K562 (cell line): Measurements from ENCODE around the gene P2RY8. TPM values are rescaled to one million over a fixed set of nuclear protein-coding genes. Genes with fewer than 3 reads are reported as not detected.

Experiments used
- ATAC-seq: fragments of 200-7000 bp; cut with Tn5 transposase; 3 replicates; pipeline ENCODE4 v1.9.1; 2020; ENCODE audit warnings: moderate library complexity
- BruUV-seq: library from RNA; stranded (reverse); fragments of 400-500 nt; replicated peaks from 2 replicates; lab custom pipeline; 2021; lab: Mats Ljungman, UMichigan
- CTCF ChIA-PET: fragments of 300-600 bp; formaldehyde crosslinking; extraction: SDS; loops from one replicate; lab custom pipeline; 2021; ENCODE audit warnings: low intra/inter-chr PET ratio; lab: Yijun Ruan, JAX
- POLR2A ChIA-PET: fragments of 300-600, 350-650 bp; sonication (Branson Sonifier 250); formaldehyde crosslinking; extraction: SDS; loops from one replicate; lab custom pipeline; 2021; ENCODE audit warnings: antibody characterized with exemption, inconsistent platforms; lab: Yijun Ruan, JAX
- DNase-seq, 4 experiments: peaks; one replicate each; pipeline versions ENCODE4 v3.0.0 to v3.0.0-alpha.2; 2011 to 2018; ENCODE audit warnings: low spot score in 3 of 4, mixed read lengths in 3 of 4; ENCODE audit errors: extremely low read depth in 1 of 4
- FAIRE-seq: peaks from 2 replicates; lab custom pipeline; 2011; peaks lifted over from hg19 to GRCh38; lab: Jason Lieb, UNC
- H2AFZ ChIP-seq: 2 replicates; pipeline ENCODE4 v1.6.0; 2011; ENCODE audit warnings: low read depth, low read length, control low read depth, inconsistent platforms
- H3K27ac ChIP-seq: fragments of 200-600 bp; 3 replicates; pipeline ENCODE4 v1.8.0; 2011; ENCODE audit warnings: low read depth, mild to moderate bottlenecking, control low read depth, inconsistent platforms, low read length, moderate library complexity, mixed read lengths; ENCODE audit errors: extremely low read depth
- H3K27me3 ChIP-seq, 2 experiments: fragments of 300-600 bp in 1 of 2; 2 replicates in 1 of 2; 3 replicates in 1 of 2; pipeline versions ENCODE4 v1.6.0 to v1.8.0; 2011; ENCODE audit warnings: inconsistent platforms in 2 of 2, low read length in 2 of 2, mild to moderate bottlenecking in 1 of 2, mixed read lengths in 1 of 2, moderate library complexity in 1 of 2; ENCODE audit not compliant: control insufficient read depth in 2 of 2, insufficient read depth in 2 of 2
- H3K36me3 ChIP-seq: fragments of 300-600 bp; 3 replicates; pipeline ENCODE4 v1.8.0; 2011; ENCODE audit warnings: mild to moderate bottlenecking, low read length, inconsistent platforms; ENCODE audit not compliant: control insufficient read depth, insufficient read depth
- H3K4me1 ChIP-seq, 2 experiments: fragments of 200-600 bp in 1 of 2; replicated peaks in 1 of 2; 2 replicates in 1 of 2; 3 replicates in 1 of 2; pipeline versions ENCODE4 v1.5.1 to v1.8.0; 2011; ENCODE audit warnings: inconsistent platforms in 2 of 2, low read length in 2 of 2, mild to moderate bottlenecking in 1 of 2, mixed read lengths in 1 of 2, moderate library complexity in 1 of 2; ENCODE audit not compliant: control insufficient read depth in 2 of 2, insufficient read depth in 2 of 2
- H3K4me2 ChIP-seq: 2 replicates; pipeline ENCODE4 v1.6.1; 2011; ENCODE audit warnings: low read length, control low read depth, inconsistent platforms, mixed read lengths; ENCODE audit not compliant: insufficient read depth
- H3K4me3 ChIP-seq: fragments of 200-600 bp; sonication (generic), shearing (Covaris generic); 2 replicates; pipeline ENCODE4 v1.5.1; 2016; ENCODE audit warnings: control low read depth, inconsistent platforms
- H3K79me2 ChIP-seq: fragments of 200-600 bp; 3 replicates; pipeline ENCODE4 v1.8.0; 2011; ENCODE audit warnings: low read length, inconsistent platforms; ENCODE audit not compliant: control insufficient read depth, insufficient read depth
- H3K9ac ChIP-seq, 2 experiments: 2 replicates each; pipeline versions ENCODE4 v1.6.0 to v1.6.1; 2011; ENCODE audit warnings: low read depth in 2 of 2, low read length in 2 of 2, control low read depth in 1 of 2, inconsistent platforms in 1 of 2, mild to moderate bottlenecking in 1 of 2, mixed read lengths in 1 of 2; ENCODE audit not compliant: insufficient read depth in 1 of 2
- H3K9me1 ChIP-seq: one replicate; pipeline ENCODE4 v1.6.0; 2011; ENCODE audit warnings: inconsistent platforms, mild to moderate bottlenecking, low read length, moderate library complexity; ENCODE audit not compliant: control insufficient read depth, insufficient read depth
- H3K9me3 ChIP-seq: replicated peaks from 2 replicates; pipeline ENCODE4 v1.5.1; 2011; ENCODE audit warnings: low read depth, low read length, inconsistent platforms; ENCODE audit not compliant: control insufficient read depth, insufficient read depth
- H4K20me1 ChIP-seq: replicated peaks from 2 replicates; pipeline ENCODE4 v1.6.1; 2011; ENCODE audit warnings: low read length, inconsistent platforms, mixed read lengths; ENCODE audit not compliant: control insufficient read depth, insufficient read depth
- CHCHD3 ChIP-seq: fragments of 250-450 bp; sonication (Bioruptor Pico); IDR thresholded peaks from 2 replicates; pipeline ENCODE4 v2.1.2; 2022; ENCODE audit warnings: mild to moderate bottlenecking
- FOSL1 ChIP-seq: fragments of 200-800 bp; sonication (Bioruptor generic); conservative IDR thresholded peaks from 2 replicates; pipeline ENCODE4 v1.6.1; 2016; ENCODE audit warnings: missing genetic modification characterization, missing compliant biosample characterization
- KDM1A ChIP-seq, 2 experiments: fragments of 450-650 bp; IDR thresholded peaks; 2 replicates each; pipeline ENCODE4 v1.6.1; 2016; ENCODE audit warnings: mild to moderate bottlenecking in 2 of 2
- MYC ChIP-seq, 2 experiments: fragments of 250-450 bp in 1 of 2; sonication (Bioruptor Pico) in 1 of 2; IDR thresholded peaks; 2 replicates each; pipeline versions ENCODE4 v1.5.1 to v1.6.1; 2012 to 2021; ENCODE audit warnings: low read depth in 2 of 2, borderline replicate concordance in 1 of 2, improper control_type of control experiment in 1 of 2, low read length in 1 of 2, mild to moderate bottlenecking in 1 of 2, moderate library complexity in 1 of 2
- NCOA4 ChIP-seq: fragments of 450-650 bp; IDR thresholded peaks from 2 replicates; pipeline ENCODE4 v1.6.1; 2018; ENCODE audit warnings: mild to moderate bottlenecking; ENCODE audit not compliant: partially characterized antibody
- RAD21 ChIP-seq, 2 experiments: fragments of 250-450 bp in 1 of 2; fragments of 450-650 bp in 1 of 2; sonication (Bioruptor Pico) in 1 of 2; formaldehyde crosslinking in 1 of 2; IDR thresholded peaks in 1 of 2; conservative IDR thresholded peaks in 1 of 2; 2 replicates each; pipeline versions ENCODE4 v1.4.0 to v1.8.0; 2020 to 2022; ENCODE audit warnings: mild to moderate bottlenecking in 2 of 2, moderate library complexity in 1 of 2
- RUNX1 ChIP-seq: sonication (generic); IDR thresholded peaks from 2 replicates; pipeline ENCODE4 v1.6.1; 2016; ENCODE audit warnings: antibody characterized with exemption, low read depth
- SIN3A ChIP-seq, 2 experiments: fragments of 150-350 bp in 1 of 2; IDR thresholded peaks; 2 replicates each; pipeline ENCODE4 v1.6.1; 2011 to 2016; ENCODE audit warnings: borderline replicate concordance in 2 of 2, low read depth in 2 of 2, low read length in 2 of 2, mild to moderate bottlenecking in 2 of 2, moderate library complexity in 2 of 2; ENCODE audit not compliant: control insufficient read depth in 1 of 2
- SNIP1 ChIP-seq: fragments of 450-650 bp; IDR thresholded peaks from 2 replicates; pipeline ENCODE4 v1.7.1; 2017; ENCODE audit warnings: low read depth, mild to moderate bottlenecking
- SOX6 ChIP-seq: fragments of 450-650 bp; IDR thresholded peaks from 2 replicates; pipeline ENCODE4 v1.6.1; 2014; ENCODE audit warnings: mild to moderate bottlenecking
- YBX1 ChIP-seq: fragments of 450-650 bp; IDR thresholded peaks from 2 replicates; pipeline ENCODE4 v1.7.1; 2016; ENCODE audit warnings: mild to moderate bottlenecking
- ZNF124 ChIP-seq: sonication (generic); formaldehyde crosslinking; IDR thresholded peaks from 2 replicates; pipeline ENCODE4 v1.8.1; 2022; ENCODE audit warnings: missing genetic modification reagents
- ZNF274 ChIP-seq: IDR thresholded peaks from 2 replicates; pipeline ENCODE4 v1.6.1; 2011; ENCODE audit warnings: low read depth, mild to moderate bottlenecking, low read length, moderate library complexity, borderline replicate concordance
- ZNF282 ChIP-seq: sonication (generic); formaldehyde crosslinking; IDR thresholded peaks from 2 replicates; pipeline ENCODE4 v1.8.1; 2023; ENCODE audit warnings: missing genetic modification reagents
- ZNF436 ChIP-seq: fragments of 250-450, 450-650 bp; sonication (Bioruptor Pico); formaldehyde crosslinking; IDR thresholded peaks from 2 replicates; pipeline ENCODE4 v1.7.0; 2020; ENCODE audit warnings: mild to moderate bottlenecking
- WGBS: fragments of 100-300 bp; shearing (Covaris generic); methylation state at CpG from one replicate; pipeline ENCODE4 v1.1.6; 2016; ENCODE audit warnings: low coverage, mixed read lengths; ENCODE audit not compliant: insufficient coverage; ENCODE audit errors: missing lambda C conversion rate; 5-methylcytosine and 5-hydroxymethylcytosine counted together
- in situ Hi-C: fragments of 300-500 bp; cut with MboI; formaldehyde crosslinking; loops from 4 replicates; pipeline ENCODE4 v1.15.0; 2018; ENCODE audit warnings: inconsistent platforms, mixed read lengths
- intact Hi-C: fragments of 100-400 bp; cut with micrococcal nuclease; formaldehyde crosslinking; loops from 2 replicates; pipeline ENCODE4 v1.14.2; 2022
- polyA plus RNA-seq, 8 experiments: library from polyadenylated mRNA; depleted of rRNA in 4 of 8; stranded (reverse) in 5 of 8; unstranded in 3 of 8; fragments of >200 nt; fragmentation: Nextera tagmentation in 2 of 8; fragmentation: Illumina TruSeq in 1 of 8; extraction: Ambion mirVana in 2 of 8; extraction: Trizol in 1 of 8; gene quantifications; 2 replicates each; pipeline versions ENCODE4 v1.2.1 to v1.2.3, GENCODE V29; 2011 to 2014; ENCODE audit warnings: inconsistent platforms in 1 of 8, missing spikeins in 1 of 8
- total RNA-seq, 7 experiments: library from RNA; depleted of rRNA in 6 of 7; stranded (reverse); fragments of >200 nt in 6 of 7; fragmentation: Illumina TruSeq in 2 of 7; extraction: Trizol in 2 of 7; gene quantifications; 2 replicates each; pipeline versions ENCODE4 v1.2.1 to v1.2.3, GENCODE V29; 2011 to 2021; ENCODE audit warnings: low replicate concordance in 1 of 7
- TF ChIP-seq, protein P1 (sequence below), 3 experiments: IDR thresholded peaks in 2 of 3; conservative IDR thresholded peaks in 1 of 3; 2 replicates each; pipeline ENCODE4 v1.5.1; 2011 to 2012; ENCODE audit warnings: low read length in 3 of 3, mild to moderate bottlenecking in 3 of 3, control low read depth in 2 of 3, improper control_type of control experiment in 1 of 3, inconsistent platforms in 1 of 3, low read depth in 1 of 3, mixed read lengths in 1 of 3, moderate library complexity in 1 of 3; ENCODE audit not compliant: insufficient read depth in 2 of 3
- TF ChIP-seq, protein P2 (sequence below): fragments of 250-450 bp; sonication (Bioruptor Pico); IDR thresholded peaks from 2 replicates; pipeline ENCODE4 v1.8.0; 2021; ENCODE audit warnings: moderate library complexity, mild to moderate bottlenecking, inconsistent platforms
- TF ChIP-seq, protein P3 (sequence below): fragments of 450-650 bp; IDR thresholded peaks from 2 replicates; pipeline ENCODE4 v1.7.0; 2016; ENCODE audit warnings: borderline replicate concordance

The P2RY8 gene
- total and polyA plus RNA-seq, 9 of the 15 experiments (the other 6 are each of a cell fraction or from before 2014, with no cell fraction given) = 0.04 to 0.69 (median 0.08) TPM; not detected in 3

DNA sequence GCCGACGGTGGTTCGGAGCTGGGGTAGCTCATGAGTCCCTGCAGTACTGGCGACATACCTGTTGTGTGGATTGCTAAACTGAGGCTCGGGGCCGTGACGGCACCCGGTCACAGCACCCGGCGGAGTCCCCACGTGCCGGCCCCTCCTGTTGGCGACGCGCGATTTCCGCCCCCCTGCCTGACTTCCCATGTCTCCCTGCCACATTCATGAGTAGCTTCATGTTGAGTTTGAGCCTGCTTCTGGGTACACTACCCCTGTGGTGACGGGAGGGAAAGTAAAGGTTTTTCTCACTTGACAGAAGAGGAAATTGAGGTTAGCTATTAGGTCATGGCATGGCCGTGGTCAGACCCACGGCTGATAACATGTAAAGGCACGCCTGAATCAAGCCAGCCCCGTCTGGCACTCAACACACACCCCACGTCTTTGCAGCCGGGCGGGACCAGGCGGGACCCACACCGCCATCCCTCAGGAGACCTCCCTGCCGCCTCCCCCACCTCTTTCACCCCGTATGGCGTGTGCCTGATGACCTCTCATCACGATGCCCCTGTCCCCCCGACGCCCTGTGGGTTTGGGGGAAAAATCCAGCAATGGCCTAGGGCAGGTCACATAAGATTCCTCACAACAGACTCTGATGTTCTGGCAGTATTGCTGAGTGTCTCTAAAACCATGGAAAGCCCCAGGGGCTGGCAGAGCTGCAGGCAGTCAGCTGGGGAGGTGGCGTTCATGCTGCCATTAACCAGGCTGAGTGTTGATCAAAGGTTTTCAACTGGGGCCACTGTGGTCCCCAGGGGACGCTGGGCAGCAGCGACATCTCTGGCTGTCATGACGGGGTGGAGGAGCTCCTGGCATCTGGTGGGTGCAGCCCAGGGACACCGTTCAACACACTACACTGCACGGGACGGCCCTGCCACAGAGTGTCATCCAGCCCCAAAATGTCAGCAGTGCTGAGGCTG lies 29.2 kb downstream of the P2RY8 start:
- H3K36me3 ChIP-seq = no peaks in the 10 kb centered on the region
- DNase-seq (no peak), ATAC-seq (no peak), FAIRE-seq (no peak)
- H4K20me1 ChIP-seq = no peaks in the 10 kb centered on the region
- no TSS peak for BruUV-seq
- no peak overlapping the region for H3K27ac ChIP-seq
- 67% methylated on average over 26 of the region's 40 CpGs for WGBS
- H3K9ac ChIP-seq = 0 out of 4 replicates have a peak overlapping the region, but pooled peaks of 1 of the 2 experiments have one; percentile 26
- intact Hi-C loops = no loop called here
- no peaks in the 10 kb centered on the region for H3K9me3 ChIP-seq
- no peak overlapping the region for H3K4me2 ChIP-seq
- in situ Hi-C loops = no loop called here
- H3K4me3 ChIP-seq = no peak overlapping the region
- ChIA-PET POLR2A (no interaction called here), CTCF (no interaction called here)
- H3K4me1 ChIP-seq = peaks cover 6 to 19% of the 10 kb centered on the region in 2 experiments
- H3K27me3 ChIP-seq = no peaks in the 10 kb centered on the region
- no peaks in the 10 kb centered on the region for H3K79me2 ChIP-seq
- no peak overlapping the region for H2AFZ ChIP-seq
- H3K9me1 ChIP-seq = no peaks in the 10 kb centered on the region
- TF ChIP-seq ZNF282 (CRISPR knock-in tag) = no peak
- TF ChIP-seq ZNF274 = no peak
- TF ChIP-seq, protein P1, sequence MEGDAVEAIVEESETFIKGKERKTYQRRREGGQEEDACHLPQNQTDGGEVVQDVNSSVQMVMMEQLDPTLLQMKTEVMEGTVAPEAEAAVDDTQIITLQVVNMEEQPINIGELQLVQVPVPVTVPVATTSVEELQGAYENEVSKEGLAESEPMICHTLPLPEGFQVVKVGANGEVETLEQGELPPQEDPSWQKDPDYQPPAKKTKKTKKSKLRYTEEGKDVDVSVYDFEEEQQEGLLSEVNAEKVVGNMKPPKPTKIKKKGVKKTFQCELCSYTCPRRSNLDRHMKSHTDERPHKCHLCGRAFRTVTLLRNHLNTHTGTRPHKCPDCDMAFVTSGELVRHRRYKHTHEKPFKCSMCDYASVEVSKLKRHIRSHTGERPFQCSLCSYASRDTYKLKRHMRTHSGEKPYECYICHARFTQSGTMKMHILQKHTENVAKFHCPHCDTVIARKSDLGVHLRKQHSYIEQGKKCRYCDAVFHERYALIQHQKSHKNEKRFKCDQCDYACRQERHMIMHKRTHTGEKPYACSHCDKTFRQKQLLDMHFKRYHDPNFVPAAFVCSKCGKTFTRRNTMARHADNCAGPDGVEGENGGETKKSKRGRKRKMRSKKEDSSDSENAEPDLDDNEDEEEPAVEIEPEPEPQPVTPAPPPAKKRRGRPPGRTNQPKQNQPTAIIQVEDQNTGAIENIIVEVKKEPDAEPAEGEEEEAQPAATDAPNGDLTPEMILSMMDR (IDR thresholded peaks at IDR 0.05 in 2 of 3, conservative IDR thresholded peaks at IDR 0.05 in 1 of 3; ENCODE audit: insufficient read depth in 2 of 3, low read depth in 1 of 3, low read length in 3 of 3) = no peak
- no peak for TF ChIP-seq YBX1
- no peak for TF ChIP-seq RUNX1
- no peak for TF ChIP-seq ZNF124 (CRISPR knock-in tag)
- TF ChIP-seq ZNF436 (CRISPR knock-in tag) = no peak
- TF ChIP-seq, protein P2, sequence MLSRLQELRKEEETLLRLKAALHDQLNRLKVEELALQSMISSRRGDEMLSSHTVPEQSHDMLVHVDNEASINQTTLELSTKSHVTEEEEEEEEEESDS = no peak
- no peak for TF ChIP-seq FOSL1 (tag)
- TF ChIP-seq SOX6 = no peak
- no peak for TF ChIP-seq KDM1A (IDR thresholded peaks at IDR 0.05)
- TF ChIP-seq CHCHD3 = no peak
- TF ChIP-seq SNIP1 = no peak
- TF ChIP-seq, protein P3, sequence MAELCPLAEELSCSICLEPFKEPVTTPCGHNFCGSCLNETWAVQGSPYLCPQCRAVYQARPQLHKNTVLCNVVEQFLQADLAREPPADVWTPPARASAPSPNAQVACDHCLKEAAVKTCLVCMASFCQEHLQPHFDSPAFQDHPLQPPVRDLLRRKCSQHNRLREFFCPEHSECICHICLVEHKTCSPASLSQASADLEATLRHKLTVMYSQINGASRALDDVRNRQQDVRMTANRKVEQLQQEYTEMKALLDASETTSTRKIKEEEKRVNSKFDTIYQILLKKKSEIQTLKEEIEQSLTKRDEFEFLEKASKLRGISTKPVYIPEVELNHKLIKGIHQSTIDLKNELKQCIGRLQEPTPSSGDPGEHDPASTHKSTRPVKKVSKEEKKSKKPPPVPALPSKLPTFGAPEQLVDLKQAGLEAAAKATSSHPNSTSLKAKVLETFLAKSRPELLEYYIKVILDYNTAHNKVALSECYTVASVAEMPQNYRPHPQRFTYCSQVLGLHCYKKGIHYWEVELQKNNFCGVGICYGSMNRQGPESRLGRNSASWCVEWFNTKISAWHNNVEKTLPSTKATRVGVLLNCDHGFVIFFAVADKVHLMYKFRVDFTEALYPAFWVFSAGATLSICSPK = no peak
- no peak for TF ChIP-seq RAD21 (CRISPR knock-in tag; conservative IDR thresholded peaks at IDR 0.05 in 1 of 2, IDR thresholded peaks at IDR 0.05 in 1 of 2)
- no peak for TF ChIP-seq MYC (IDR thresholded peaks at IDR 0.05; ENCODE audit: low read depth, low read length)
- no peak for TF ChIP-seq MYC (CRISPR knock-in tag; IDR thresholded peaks at IDR 0.05; ENCODE audit: borderline replicate concordance, low read depth)
- no peak for TF ChIP-seq SIN3A (IDR thresholded peaks at IDR 0.05; ENCODE audit: borderline replicate concordance in 2 of 2, control insufficient read depth in 1 of 2, low read depth in 2 of 2, low read length in 2 of 2)
- no peak for TF ChIP-seq NCOA4
